ENCODE measurements around the gene ADAMTSL1. TPM values are rescaled to one million over a fixed set of nuclear protein-coding genes. Genes with fewer than 3 reads are reported as not detected.

ADAMTSL1 gene
- total and polyA plus RNA-seq, 4 donors = 0.31 to 3.4 (median 1.9) TPM

- TF ChIP-seq, protein P1, sequence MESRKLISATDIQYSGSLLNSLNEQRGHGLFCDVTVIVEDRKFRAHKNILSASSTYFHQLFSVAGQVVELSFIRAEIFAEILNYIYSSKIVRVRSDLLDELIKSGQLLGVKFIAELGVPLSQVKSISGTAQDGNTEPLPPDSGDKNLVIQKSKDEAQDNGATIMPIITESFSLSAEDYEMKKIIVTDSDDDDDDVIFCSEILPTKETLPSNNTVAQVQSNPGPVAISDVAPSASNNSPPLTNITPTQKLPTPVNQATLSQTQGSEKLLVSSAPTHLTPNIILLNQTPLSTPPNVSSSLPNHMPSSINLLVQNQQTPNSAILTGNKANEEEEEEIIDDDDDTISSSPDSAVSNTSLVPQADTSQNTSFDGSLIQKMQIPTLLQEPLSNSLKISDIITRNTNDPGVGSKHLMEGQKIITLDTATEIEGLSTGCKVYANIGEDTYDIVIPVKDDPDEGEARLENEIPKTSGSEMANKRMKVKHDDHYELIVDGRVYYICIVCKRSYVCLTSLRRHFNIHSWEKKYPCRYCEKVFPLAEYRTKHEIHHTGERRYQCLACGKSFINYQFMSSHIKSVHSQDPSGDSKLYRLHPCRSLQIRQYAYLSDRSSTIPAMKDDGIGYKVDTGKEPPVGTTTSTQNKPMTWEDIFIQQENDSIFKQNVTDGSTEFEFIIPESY (IDR thresholded peaks at IDR 0.05) = no peak
- no peak for TF ChIP-seq NR2F2 (IDR thresholded peaks at IDR 0.05)
These were observed 244.4 kb downstream of the ADAMTSL1 start (continued) for GRCh38 chr9:18718393-18718792.

DNA sequence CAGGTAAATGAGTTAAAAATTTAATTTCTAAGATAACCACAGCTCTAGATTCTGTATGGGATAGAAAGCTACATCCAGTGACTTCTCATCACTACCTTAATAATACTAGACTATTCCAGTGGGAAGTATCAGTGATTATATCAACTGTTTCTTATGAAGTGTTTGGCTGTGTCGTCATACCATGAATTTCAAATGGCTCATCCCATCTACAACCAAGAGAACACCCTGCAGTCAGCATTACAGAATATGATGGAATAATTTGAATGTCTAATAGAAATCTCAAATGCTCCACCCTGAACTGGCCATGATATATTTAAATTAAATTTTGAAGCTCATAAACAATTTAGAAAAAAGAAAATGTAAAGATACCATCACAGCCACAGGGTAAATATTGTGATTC, 245.0 kb downstream of the ADAMTSL1 start:
- DNase-seq (ENCODE audit: low spot score) = no peak
- no peaks in the 10 kb centered on the region for H3K4me1 ChIP-seq (ENCODE audit: control insufficient read depth in 4 of 4, insufficient read depth in 4 of 4, low read length in 3 of 4)
- H3K9me3 ChIP-seq (ENCODE audit: control insufficient read depth in 4 of 4, low read length in 3 of 4) = no peaks in the 10 kb centered on the region
- no peak overlapping the region for H3K27ac ChIP-seq (ENCODE audit: low read depth in 1 of 2, low read length in 2 of 2)
- H3K9ac ChIP-seq (ENCODE audit: low read depth in 1 of 2, low read length in 2 of 2) = no peak overlapping the region
- no peak overlapping the region for H3K4me3 ChIP-seq (ENCODE audit: low read depth in 1 of 3, low read length in 3 of 3)
- 98% methylated on average over 1 of the region's 1 CpG for WGBS
- no peaks in the 10 kb centered on the region for H3K36me3 ChIP-seq (ENCODE audit: control insufficient read depth in 4 of 4, insufficient read depth in 3 of 4, low read depth in 1 of 4, low read length in 3 of 4)
- H3K27me3 ChIP-seq (ENCODE audit: control insufficient read depth in 4 of 4, insufficient read depth in 4 of 4, low read length in 3 of 4) = no peaks in the 10 kb centered on the region
- TF ChIP-seq CTCF (IDR thresholded peaks at IDR 0.05; ENCODE audit: low read depth, low read length, missing input control) (no peak), RAD21 (IDR thresholded peaks at IDR 0.05) (no peak), HNF4A (conservative IDR thresholded peaks at IDR 0.05) (no peak), GABPA (IDR thresholded peaks at IDR 0.05 in 1 of 2, conservative IDR thresholded peaks at IDR 0.05 in 1 of 2) (no peak), FOXA2 (IDR thresholded peaks at IDR 0.05) (no peak), NR2F2 (IDR thresholded peaks at IDR 0.05) (no peak), SP1 (IDR thresholded peaks at IDR 0.05) (no peak), FOXA1 (IDR thresholded peaks at IDR 0.05) (no peak), YY1 (IDR thresholded peaks at IDR 0.05) (no peak), JUND (IDR thresholded peaks at IDR 0.05) (no peak)
- TF ChIP-seq, protein P1 (IDR thresholded peaks at IDR 0.05) = no peak
- TF ChIP-seq, protein P2, sequence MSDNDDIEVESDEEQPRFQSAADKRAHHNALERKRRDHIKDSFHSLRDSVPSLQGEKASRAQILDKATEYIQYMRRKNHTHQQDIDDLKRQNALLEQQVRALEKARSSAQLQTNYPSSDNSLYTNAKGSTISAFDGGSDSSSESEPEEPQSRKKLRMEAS (IDR thresholded peaks at IDR 0.05) = no peak

DNA sequence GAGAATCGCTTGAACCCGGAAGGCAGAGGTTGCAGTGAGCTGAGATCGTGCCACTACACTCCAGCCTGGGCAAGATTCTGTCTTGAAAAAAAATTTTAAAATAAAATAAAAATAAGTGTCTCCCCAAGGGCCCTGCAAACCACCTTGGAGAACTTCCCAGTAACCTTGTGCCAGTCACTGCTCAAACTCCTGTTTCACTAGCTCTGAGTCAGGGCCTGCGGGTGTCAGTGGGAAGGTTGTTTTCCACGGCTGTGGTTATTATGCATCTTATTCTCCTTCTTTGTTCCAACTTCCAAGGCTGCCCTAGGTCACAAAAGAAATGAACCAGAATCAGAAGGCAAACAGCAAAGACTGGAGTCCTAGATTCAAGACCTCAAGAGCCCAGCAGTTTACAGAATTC, 246.7 kb downstream of the ADAMTSL1 start:
- 94% methylated on average over 5 of the region's 5 CpGs for WGBS
- no peak overlapping the region for H3K27ac ChIP-seq (ENCODE audit: low read depth in 1 of 2, low read length in 2 of 2)
- no peak for DNase-seq (ENCODE audit: low spot score)
- H3K4me1 ChIP-seq (ENCODE audit: control insufficient read depth in 4 of 4, insufficient read depth in 4 of 4, low read length in 3 of 4) = no peaks in the 10 kb centered on the region
- H3K9ac ChIP-seq (ENCODE audit: low read depth in 1 of 2, low read length in 2 of 2) = no peak overlapping the region
- TF ChIP-seq RXRA (IDR thresholded peaks at IDR 0.05) (no peak), YY1 (IDR thresholded peaks at IDR 0.05) (no peak), FOXA1 (IDR thresholded peaks at IDR 0.05) (no peak), SP1 (IDR thresholded peaks at IDR 0.05) (no peak), EGR1 (IDR thresholded peaks at IDR 0.05; ENCODE audit: low read depth in 2 of 2) (no peak), RAD21 (IDR thresholded peaks at IDR 0.05) (no peak)
- TF ChIP-seq, protein P2 (IDR thresholded peaks at IDR 0.05) = no peak
- TF ChIP-seq, protein P3, sequence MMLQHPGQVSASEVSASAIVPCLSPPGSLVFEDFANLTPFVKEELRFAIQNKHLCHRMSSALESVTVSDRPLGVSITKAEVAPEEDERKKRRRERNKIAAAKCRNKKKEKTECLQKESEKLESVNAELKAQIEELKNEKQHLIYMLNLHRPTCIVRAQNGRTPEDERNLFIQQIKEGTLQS (IDR thresholded peaks at IDR 0.05) = no peak
- H3K9me3 ChIP-seq (ENCODE audit: control insufficient read depth in 4 of 4, low read length in 3 of 4) = no peaks in the 10 kb centered on the region
- no peak overlapping the region for H3K4me3 ChIP-seq (ENCODE audit: low read depth in 1 of 3, low read length in 3 of 3)
- no peaks in the 10 kb centered on the region for H3K27me3 ChIP-seq (ENCODE audit: control insufficient read depth in 4 of 4, insufficient read depth in 4 of 4, low read length in 3 of 4)
- H3K36me3 ChIP-seq (ENCODE audit: control insufficient read depth in 4 of 4, insufficient read depth in 3 of 4, low read depth in 1 of 4, low read length in 3 of 4) = no peaks in the 10 kb centered on the region
